ENCODE results near the gene GAS2L2. TPM values are rescaled to one million over a fixed set of nuclear protein-coding genes. Genes with fewer than 3 reads are reported as not detected.

GAS2L2 gene
- total and polyA plus RNA-seq, 7 donors, result 0.06 TPM; not detected in 6

DNA sequence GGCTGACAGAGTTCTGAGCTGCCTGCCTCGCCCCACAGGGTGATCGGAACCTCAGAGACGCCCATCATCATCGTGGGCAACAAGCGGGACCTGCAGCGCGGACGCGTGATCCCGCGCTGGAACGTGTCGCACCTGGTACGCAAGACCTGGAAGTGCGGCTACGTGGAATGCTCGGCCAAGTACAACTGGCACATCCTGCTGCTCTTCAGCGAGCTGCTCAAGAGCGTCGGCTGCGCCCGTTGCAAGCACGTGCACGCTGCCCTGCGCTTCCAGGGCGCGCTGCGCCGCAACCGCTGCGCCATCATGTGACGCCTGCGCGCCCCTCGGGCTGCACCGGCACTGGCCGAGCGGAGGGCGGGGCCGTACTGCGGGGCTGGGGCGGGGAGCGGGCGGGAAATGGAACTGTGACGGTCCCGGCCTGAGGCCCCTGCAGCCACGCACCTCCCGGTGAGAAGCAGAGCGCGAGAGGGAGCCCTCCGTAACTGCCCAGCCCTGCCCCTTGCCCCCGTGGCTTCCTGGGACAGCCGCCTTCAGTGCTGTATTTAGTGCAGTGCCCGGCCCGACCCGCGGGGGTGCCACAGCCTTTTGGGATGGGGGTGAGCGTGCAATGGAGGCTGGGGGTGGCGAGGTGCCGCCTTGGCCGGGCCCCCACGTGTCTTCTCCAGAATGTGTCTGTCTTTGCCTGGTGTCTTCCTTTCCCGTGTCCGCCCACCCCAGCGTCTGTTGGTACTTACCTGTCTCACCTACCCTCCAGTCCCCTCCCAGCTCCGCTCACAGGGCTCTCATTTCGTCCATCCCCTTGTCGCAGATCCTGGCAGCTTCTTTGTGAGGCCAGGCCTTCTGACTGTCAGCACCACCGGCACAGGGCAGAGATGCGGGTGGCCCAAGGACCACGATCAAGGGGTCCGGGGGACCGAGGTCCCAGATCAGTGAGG is 11.8 kb downstream of the GAS2L2 start:
- H3K9me3 ChIP-seq, result no peaks in the 10 kb centered on the region
- no peak overlapping the region for H3K27ac ChIP-seq
- peaks cover 0 to 8% (median 7%) of the 10 kb centered on the region in 4 donors for H3K4me1 ChIP-seq
- no peaks in the 10 kb centered on the region for H3K36me3 ChIP-seq
- H3K4me3 ChIP-seq, result peak overlapping the region in 1 of 4 donors; percentile 15
- DNase-seq, result peak; percentile 62
- intact Hi-C loops (cut with DNase I), result loop anchor here (10.0 kb wide), 3 partner anchors 76 to 576 kb away; partner anchors contain the start of gene SLFN12L
- TF ChIP-seq EP300 (IDR thresholded peaks at IDR 0.05), result no peak
- no peak for TF ChIP-seq POLR2A (IDR thresholded peaks at IDR 0.05)
- TF ChIP-seq CTCF (IDR thresholded peaks at IDR 0.05), result no peak
- TF ChIP-seq POLR2AphosphoS5 (IDR thresholded peaks at IDR 0.05), result no peak
- peaks cover 21 to 60% (median 32%) of the 10 kb centered on the region in 3 donors for H3K27me3 ChIP-seq
- 21 to 24% methylated on average over 73 of the region's 73 CpGs for WGBS, 2 donors

- H3K4me1 ChIP-seq, result peaks cover 0 to 8% (median 7%) of the 10 kb centered on the region in 4 donors
- WGBS, 2 donors, result 89 to 91% methylated on average over 7 of the region's 7 CpGs
- no peak overlapping the region for H3K27ac ChIP-seq
- peaks cover 21 to 56% (median 32%) of the 10 kb centered on the region in 3 donors for H3K27me3 ChIP-seq
- H3K36me3 ChIP-seq, result no peaks in the 10 kb centered on the region
- peak; percentile 19 for DNase-seq
- intact Hi-C loops (cut with DNase I), result loop anchor here (10.0 kb wide), 3 partner anchors 75 to 575 kb away; partner anchors contain the start of gene SLFN12L
- TF ChIP-seq CTCF (IDR thresholded peaks at IDR 0.05), result no peak
- no peak for TF ChIP-seq POLR2A (IDR thresholded peaks at IDR 0.05)
- no peak for TF ChIP-seq POLR2AphosphoS5 (IDR thresholded peaks at IDR 0.05)
- no peak for TF ChIP-seq EP300 (IDR thresholded peaks at IDR 0.05)
- no peaks in the 10 kb centered on the region for H3K9me3 ChIP-seq
- H3K4me3 ChIP-seq, result no peak overlapping the region
These were observed 12.8 kb downstream of the GAS2L2 start for GRCh38 chr17:35740216-35740615.

DNA sequence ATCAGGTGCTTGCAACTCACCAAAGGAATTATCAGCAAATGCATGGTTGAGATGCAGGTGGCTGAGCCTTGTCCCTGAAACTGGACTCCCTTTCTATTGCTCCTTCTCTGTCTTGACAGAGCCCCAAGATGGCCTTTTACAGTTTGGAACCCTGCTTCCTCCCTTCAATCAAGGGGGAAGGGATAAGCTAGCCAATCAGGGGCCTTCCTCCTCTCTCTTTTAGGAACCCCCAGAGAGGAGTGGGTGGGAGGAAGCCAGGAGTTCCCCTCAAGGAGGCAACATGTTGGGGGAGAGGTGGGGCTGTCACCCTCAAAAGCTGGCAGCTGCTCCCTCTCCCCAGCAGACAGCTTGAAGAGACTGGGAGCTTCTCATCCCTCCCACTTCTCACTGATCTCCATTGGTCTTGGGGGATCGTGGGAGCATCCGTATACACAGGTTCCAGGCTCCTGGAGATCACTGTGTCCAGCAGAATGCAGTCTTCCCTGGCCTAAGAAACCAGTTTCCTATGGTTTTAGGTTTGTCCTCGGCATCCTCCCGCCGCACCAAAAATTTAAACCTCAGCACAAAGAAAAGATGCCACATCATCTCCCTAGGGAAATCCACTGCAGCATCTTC is 14.4 kb downstream of the GAS2L2 start:
- DNase-seq, result no peak
- intact Hi-C loops (cut with DNase I), result no loop called here

DNA sequence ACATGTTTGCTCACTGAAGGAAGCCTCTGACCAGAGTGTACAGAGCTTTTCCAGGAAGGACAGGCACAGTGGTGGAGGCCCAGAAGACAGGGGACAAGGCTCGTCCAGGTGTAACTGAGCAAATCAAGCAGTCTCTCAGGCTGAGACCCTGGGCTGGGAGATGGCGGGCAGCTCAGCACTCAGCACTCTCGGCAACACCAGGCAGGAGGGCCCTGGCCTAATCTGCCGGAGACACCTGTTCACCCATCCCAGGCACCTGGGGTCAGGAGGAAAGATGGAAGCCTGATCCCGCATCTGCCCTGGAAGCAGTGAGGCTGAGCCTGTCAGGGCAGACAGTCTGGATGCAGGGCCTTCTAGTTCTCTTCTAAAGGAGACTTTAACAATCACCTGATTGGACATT is 16.8 kb downstream of the GAS2L2 start:
- no peak overlapping the region for H3K4me3 ChIP-seq
- peaks cover 0 to 16% (median 3%) of the 10 kb centered on the region in 3 donors for H3K27me3 ChIP-seq
- intact Hi-C loops (cut with DNase I), result no loop called here
- no peaks in the 10 kb centered on the region for H3K36me3 ChIP-seq
- H3K27ac ChIP-seq, result no peak overlapping the region
- no peak for DNase-seq
- H3K4me1 ChIP-seq, result peaks cover 0 to 19% (median 14%) of the 10 kb centered on the region in 4 donors
- WGBS, 2 donors, result 92 to 94% methylated on average over 5 of the region's 5 CpGs
- TF ChIP-seq EP300 (IDR thresholded peaks at IDR 0.05) (no peak), POLR2AphosphoS5 (IDR thresholded peaks at IDR 0.05) (no peak), POLR2A (IDR thresholded peaks at IDR 0.05) (no peak), CTCF (IDR thresholded peaks at IDR 0.05) (no peak)
- H3K9me3 ChIP-seq, result no peaks in the 10 kb centered on the region

More for the DNA sequence above, 14.4 kb downstream of the GAS2L2 start:
- Histone ChIP-seq H3K9me3 (no peaks in the 10 kb centered on the region), H3K27me3 (peaks cover 18 to 40% (median 19%) of the 10 kb centered on the region in 3 donors), H3K36me3 (no peaks in the 10 kb centered on the region), H3K4me1 (peaks cover 0 to 8% (median 7%) of the 10 kb centered on the region in 4 donors), H3K4me3 (no peak overlapping the region), H3K27ac (no peak overlapping the region)
- 86 to 89% methylated on average over 5 of the region's 5 CpGs for WGBS, 2 donors
- TF ChIP-seq POLR2AphosphoS5 (IDR thresholded peaks at IDR 0.05) (no peak), POLR2A (IDR thresholded peaks at IDR 0.05) (no peak), EP300 (IDR thresholded peaks at IDR 0.05) (no peak), CTCF (IDR thresholded peaks at IDR 0.05) (no peak)

Measured in sigmoid colon (tissue), 7 donors.